Uterus (tissue), 4 donors: ENCODE data around the gene STAT6. TPM values are rescaled to one million over a fixed set of nuclear protein-coding genes. Genes with fewer than 3 reads are reported as not detected.

Experiments
- DNase-seq, 2 donors: peaks; one replicate each; pipeline ENCODE4 v3.0.0-alpha.2; 2019 to 2020
- H3K27ac ChIP-seq, 2 donors: fragments of 200-600 bp; sonication (generic); 1 replicate in 1 of 2; 2 replicates in 1 of 2; pipeline ENCODE4 v1.5.1; 2016 to 2018
- H3K27me3 ChIP-seq, 2 donors: fragments of 200-600 bp; sonication (generic); one replicate each; pipeline ENCODE4 v1.5.1; 2018 to 2019; ENCODE audit warnings: control low read depth in 1 of 2
- H3K36me3 ChIP-seq, 2 donors: fragments of 200-600 bp; sonication (generic); one replicate each; pipeline ENCODE4 v1.5.1; 2019; ENCODE audit warnings: control low read depth in 1 of 2
- H3K4me1 ChIP-seq, 2 donors: fragments of 200-600 bp; sonication (generic); one replicate each; pipeline ENCODE4 v1.5.1; 2018 to 2019; ENCODE audit warnings: control low read depth in 1 of 2
- H3K4me3 ChIP-seq, 2 donors: fragments of 200-600 bp; sonication (generic); 1 replicate in 1 of 2; 2 replicates in 1 of 2; pipeline ENCODE4 v1.5.1; 2018 to 2019; ENCODE audit warnings: mild to moderate bottlenecking in 1 of 2
- H3K9me3 ChIP-seq, 2 donors: fragments of 200-600 bp; sonication (generic); one replicate each; pipeline ENCODE4 v1.5.1; 2019; ENCODE audit warnings: control low read depth in 1 of 2
- CTCF ChIP-seq, 4 experiments: fragments of 200-600 bp in 2 of 4; fragments of 450-650 bp in 2 of 4; sonication (generic) in 2 of 4; IDR thresholded peaks; one replicate each; pipeline ENCODE4 v1.5.1; 2016 to 2019; ENCODE audit warnings: antibody characterized with exemption in 4 of 4, mild to moderate bottlenecking in 2 of 4, moderate library complexity in 1 of 4
- POLR2A ChIP-seq, 2 donors: fragments of 450-650 bp; IDR thresholded peaks; one replicate each; pipeline ENCODE4 v1.6.1; 2016; ENCODE audit warnings: antibody characterized with exemption in 2 of 2, mild to moderate bottlenecking in 1 of 2, moderate library complexity in 1 of 2
- intact Hi-C: fragments of 100-400 bp; cut with DNase I; formaldehyde crosslinking; loops from one replicate; pipeline ENCODE4 v1.15.1; 2023; ENCODE audit warnings: low total_unique reads
- total RNA-seq, 4 donors: library from RNA; depleted of rRNA in 3 of 4; stranded (reverse); fragments of >200 nt in 3 of 4; gene quantifications; one replicate each; pipeline versions ENCODE4 v1.1.0 to v1.2.4, GENCODE V29; 2014 to 2023
- donor health status: DM: yes; HTN: yes; CAD: no.

STAT6 gene
- total RNA-seq, 4 donors from 2014 or later, result 62.5 to 242 (median 94.3) TPM

DNA sequence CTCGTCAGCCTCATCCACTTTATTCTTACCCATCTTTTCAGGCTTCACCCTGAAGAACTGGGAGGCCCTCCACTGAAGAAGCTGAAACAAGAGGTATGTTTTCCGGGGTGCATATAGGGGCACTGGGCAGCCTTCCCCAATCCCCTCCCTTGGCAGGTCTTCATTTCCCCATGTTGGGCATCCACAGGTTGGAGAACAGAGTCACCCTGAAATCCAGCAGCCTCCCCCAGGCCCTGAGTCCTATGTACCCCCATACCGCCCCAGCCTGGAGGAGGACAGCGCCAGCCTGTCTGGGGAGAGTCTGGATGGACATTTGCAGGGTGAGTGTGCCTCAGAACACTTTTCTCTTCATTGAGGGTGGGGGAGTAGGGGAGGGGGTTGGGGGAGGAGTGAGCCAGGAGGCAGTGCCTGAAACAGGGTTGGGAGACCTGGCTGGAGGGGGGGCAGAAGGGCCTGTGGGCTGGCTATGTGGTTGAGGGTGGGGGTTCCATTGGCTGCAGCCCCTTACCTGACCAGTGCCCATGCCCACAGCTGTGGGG lies 18.2 kb downstream of the STAT6 start:
- Histone ChIP-seq H3K36me3 (no peaks in the 10 kb centered on the region), H3K27me3 (no peaks in the 10 kb centered on the region), H3K9me3 (no peaks in the 10 kb centered on the region), H3K4me3 (no peak overlapping the region), H3K27ac (peak overlapping the region; percentile 96 to 99), H3K4me1 (peaks cover 22 to 35% of the 10 kb centered on the region in 2 donors)
- intact Hi-C loops, result no loop called here
- no peak for DNase-seq
- TF ChIP-seq POLR2A (IDR thresholded peaks at IDR 0.05) (no peak), CTCF (IDR thresholded peaks at IDR 0.05) (no peak)

GRCh38 chr12:57092529-57092862 lies 18.7 kb downstream of the STAT6 start:
- Histone ChIP-seq H3K4me1 (peaks cover 22 to 35% of the 10 kb centered on the region in 2 donors), H3K36me3 (no peaks in the 10 kb centered on the region)

DNA sequence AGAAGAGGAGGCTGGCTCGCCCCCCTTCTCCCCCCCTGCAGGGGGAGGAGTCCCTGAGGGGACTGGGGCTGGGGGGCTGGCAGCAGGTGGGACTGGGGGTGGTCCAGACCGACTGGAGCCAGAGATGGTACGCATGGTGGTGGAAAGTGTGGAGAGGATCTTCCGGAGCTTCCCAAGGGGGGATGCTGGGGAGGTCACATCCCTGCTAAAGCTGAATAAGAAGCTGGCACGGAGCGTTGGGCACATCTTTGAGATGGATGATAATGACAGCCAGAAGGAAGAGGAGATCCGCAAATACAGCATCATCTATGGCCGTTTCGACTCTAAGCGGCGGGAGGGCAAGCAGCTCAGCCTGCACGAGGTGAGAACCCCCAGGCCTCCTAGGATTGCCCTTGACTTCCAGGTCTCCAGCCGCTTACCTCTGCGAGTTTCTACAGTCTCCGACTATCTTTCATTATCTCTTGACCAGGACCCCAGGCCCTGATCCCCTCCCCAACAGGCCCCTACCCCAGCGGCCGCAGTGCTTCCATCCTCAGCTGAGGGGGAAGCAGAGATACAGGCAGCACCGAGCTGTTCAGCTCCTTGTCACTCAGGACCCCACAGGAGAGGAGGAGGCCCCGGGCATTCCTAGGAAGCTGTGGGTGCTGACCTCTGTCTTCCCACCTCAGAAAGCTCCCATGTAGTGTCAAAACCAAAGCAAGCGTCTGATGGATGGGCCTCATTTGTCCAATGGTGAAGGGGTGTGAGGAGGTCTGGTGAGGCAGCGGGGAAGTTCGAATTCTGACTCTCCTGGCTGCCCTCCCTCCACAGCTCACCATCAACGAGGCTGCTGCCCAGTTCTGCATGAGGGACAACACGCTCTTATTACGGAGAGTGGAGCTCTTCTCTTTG lies 19.3 kb downstream of the STAT6 start:
- H3K4me1 ChIP-seq, result peaks cover 22 to 35% of the 10 kb centered on the region in 2 donors
- H3K27ac ChIP-seq, result peak overlapping the region; percentile 96 to 99
- no peak for DNase-seq
- no peaks in the 10 kb centered on the region for H3K9me3 ChIP-seq
- peak overlapping the region in 1 of 2 donors; percentile 89 for H3K4me3 ChIP-seq
- no peaks in the 10 kb centered on the region for H3K27me3 ChIP-seq
- intact Hi-C loops, result no loop called here
- no peaks in the 10 kb centered on the region for H3K36me3 ChIP-seq
- TF ChIP-seq CTCF (IDR thresholded peaks at IDR 0.05) (no peak), POLR2A (IDR thresholded peaks at IDR 0.05) (no peak)

More at GRCh38 chr12:57092529-57092862, 18.7 kb downstream of the STAT6 start:
- H3K27me3 ChIP-seq, result no peaks in the 10 kb centered on the region
- H3K4me3 ChIP-seq, result no peak overlapping the region
- no peaks in the 10 kb centered on the region for H3K9me3 ChIP-seq
- H3K27ac ChIP-seq, result peak overlapping the region; percentile 96 to 99
- no peak for DNase-seq
- no peak for TF ChIP-seq CTCF (IDR thresholded peaks at IDR 0.05)
- no peak for TF ChIP-seq POLR2A (IDR thresholded peaks at IDR 0.05)
- intact Hi-C loops, result no loop called here

DNA sequence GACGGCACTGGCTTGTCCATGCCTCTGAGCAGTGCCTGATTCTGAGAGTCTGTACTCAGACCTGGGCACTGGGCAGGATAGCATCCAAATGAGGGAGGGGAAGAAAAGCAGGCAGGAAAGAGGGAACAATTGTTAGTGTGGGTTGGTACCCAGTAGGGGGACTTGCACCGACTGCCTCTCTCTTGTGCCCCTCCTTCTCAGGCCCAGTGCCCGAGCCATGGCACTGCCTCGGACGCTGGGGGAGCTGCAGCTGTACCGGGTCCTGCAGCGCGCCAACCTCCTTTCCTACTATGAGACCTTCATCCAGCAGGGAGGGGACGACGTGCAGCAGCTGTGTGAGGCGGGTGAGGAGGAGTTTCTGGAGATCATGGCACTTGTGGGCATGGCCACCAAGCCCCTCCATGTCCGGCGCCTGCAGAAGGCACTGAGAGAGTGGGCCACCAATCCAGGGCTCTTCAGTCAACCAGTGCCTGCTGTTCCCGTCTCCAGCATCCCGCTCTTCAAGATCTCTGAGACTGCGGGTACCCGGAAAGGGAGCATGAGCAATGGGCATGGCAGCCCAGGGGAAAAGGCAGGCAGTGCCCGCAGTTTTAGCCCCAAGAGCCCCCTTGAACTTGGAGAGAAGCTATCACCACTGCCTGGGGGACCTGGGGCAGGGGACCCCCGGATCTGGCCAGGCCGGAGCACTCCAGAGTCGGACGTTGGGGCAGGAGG lies 20.1 kb downstream of the STAT6 start:
- H3K9me3 ChIP-seq, result no peaks in the 10 kb centered on the region
- no peak for TF ChIP-seq POLR2A (IDR thresholded peaks at IDR 0.05)
- DNase-seq, result no peak
- peaks cover 22 to 39% of the 10 kb centered on the region in 2 donors for H3K4me1 ChIP-seq
- peak overlapping the region; percentile 73 to 89 for H3K4me3 ChIP-seq
- H3K27me3 ChIP-seq, result no peaks in the 10 kb centered on the region
- intact Hi-C loops, result no loop called here
- no peaks in the 10 kb centered on the region for H3K36me3 ChIP-seq
- peak overlapping the region; percentile 96 to 99 for H3K27ac ChIP-seq

DNA sequence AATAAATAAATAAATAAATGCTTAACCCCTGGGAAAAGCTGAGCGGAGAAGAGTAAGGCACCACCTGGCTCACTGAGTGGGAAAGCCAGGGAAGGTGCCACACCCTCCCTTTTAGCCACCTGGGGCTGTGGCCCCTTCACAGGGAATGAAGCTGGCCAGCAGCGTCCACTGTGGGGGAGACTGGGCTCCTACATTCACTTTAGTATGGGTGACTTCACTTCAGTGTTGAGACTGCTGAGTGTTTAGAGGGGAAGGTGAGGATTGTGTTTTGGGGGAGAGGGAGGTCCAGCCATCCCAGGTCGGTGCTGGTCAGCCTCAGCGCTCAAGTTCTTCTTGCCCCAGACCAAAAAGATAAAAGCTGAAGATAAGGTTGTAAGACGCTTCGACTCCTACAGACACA lies 20.7 kb downstream of the STAT6 start:
- no peaks in the 10 kb centered on the region for H3K27me3 ChIP-seq
- TF ChIP-seq CTCF (IDR thresholded peaks at IDR 0.05) (no peak), POLR2A (IDR thresholded peaks at IDR 0.05) (no peak)
- H3K9me3 ChIP-seq, result no peaks in the 10 kb centered on the region
- DNase-seq, result no peak
- peak overlapping the region; percentile 73 to 89 for H3K4me3 ChIP-seq
- peak overlapping the region; percentile 96 to 99 for H3K27ac ChIP-seq
- peaks cover 22 to 40% of the 10 kb centered on the region in 2 donors for H3K4me1 ChIP-seq
- intact Hi-C loops, result no loop called here
- H3K36me3 ChIP-seq, result no peaks in the 10 kb centered on the region
